Measurements from ENCODE around the gene PDP2.

Gene PDP2

DNA sequence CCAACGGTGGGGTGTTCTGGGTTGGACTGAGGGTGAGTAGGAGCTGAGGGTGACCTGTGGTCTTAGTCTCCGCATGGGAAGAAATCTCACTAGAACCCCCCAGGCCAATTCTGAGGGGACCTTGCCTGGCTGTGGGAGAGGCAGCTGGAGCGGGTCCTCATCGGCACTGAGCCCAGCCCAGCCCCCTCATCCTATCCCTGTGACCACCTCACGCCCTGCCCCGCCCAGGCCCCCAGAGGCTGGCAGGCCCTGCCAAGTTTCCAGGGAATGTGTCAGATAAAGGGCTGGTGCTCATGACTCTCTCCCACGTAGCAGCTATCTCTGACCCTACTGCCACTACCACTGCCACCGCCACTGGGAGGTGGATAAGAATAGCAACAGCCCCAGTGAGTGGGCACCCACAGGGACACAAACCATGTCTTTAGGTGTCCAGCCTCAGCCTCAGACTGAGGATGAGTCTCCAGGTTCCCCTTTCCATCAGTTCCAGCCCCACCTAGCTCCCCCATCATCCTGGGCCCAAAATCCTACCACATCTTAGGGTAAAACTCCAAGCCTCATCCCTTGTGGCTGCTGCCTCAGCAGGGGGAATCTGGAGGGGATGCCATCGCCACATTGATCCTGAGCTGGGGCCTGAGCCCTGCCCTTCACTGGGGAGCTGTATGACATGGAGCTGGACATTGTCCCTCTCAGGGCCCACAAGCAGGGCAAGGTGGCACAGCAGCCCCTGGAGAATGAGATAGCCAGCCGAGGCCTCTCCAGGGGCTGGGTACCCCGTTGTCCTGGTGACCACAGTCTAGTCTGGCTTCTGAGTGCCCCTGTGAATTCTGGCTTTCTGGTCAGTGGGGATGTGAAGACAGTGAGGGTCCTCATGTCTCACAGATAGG lies 23.5 kb downstream of the PDP2 start:
- no peak for DNase-seq (ENCODE audit: low spot score)

- no peak for DNase-seq (ENCODE audit: low spot score)
Observed at GRCh38 chr16:66904428-66904845, 24.1 kb downstream of the PDP2 start.

DNA sequence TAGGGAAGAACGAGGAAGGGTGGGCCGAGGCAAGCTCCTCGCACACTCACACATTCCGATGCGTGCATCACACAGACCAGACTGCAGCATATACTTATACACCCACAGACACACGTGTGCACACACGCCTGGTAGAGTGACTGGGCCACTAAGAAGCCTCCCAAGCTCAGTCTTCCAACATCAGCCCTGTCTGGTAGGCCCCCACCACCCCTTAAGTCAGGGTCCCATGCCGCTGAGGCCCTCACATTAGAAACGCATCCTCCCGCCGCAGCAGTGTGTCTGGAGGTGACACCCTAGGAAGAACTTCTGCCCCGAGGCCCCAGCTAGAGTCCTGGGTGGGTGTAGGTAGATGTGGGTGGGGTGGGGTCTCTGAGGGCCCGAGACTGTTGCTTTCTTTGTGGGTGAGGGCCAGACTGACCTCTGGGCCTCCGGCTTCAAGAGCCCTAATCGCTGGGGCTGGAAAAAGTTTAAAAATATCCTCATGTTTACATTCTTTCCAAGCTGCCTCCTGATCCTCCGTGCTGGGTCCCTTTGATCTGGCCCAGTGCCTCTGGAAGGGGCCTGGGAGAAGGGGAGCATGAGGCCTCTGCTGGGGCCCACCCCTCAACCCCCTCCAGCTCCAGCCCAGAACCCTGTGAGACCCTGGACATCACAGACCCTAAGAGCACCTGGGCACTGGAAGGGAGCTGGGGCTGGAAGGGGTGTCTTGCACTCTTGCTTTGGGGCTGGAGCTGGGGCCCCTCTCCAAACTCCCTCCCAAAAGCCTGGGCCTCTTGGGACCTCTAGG lies 24.7 kb downstream of the PDP2 start:
- DNase-seq (ENCODE audit: low spot score), result no peak

- DNase-seq (ENCODE audit: low spot score), result no peak
Observed at GRCh38 chr16:66905633-66906539, 25.6 kb downstream of the PDP2 start.

DNA sequence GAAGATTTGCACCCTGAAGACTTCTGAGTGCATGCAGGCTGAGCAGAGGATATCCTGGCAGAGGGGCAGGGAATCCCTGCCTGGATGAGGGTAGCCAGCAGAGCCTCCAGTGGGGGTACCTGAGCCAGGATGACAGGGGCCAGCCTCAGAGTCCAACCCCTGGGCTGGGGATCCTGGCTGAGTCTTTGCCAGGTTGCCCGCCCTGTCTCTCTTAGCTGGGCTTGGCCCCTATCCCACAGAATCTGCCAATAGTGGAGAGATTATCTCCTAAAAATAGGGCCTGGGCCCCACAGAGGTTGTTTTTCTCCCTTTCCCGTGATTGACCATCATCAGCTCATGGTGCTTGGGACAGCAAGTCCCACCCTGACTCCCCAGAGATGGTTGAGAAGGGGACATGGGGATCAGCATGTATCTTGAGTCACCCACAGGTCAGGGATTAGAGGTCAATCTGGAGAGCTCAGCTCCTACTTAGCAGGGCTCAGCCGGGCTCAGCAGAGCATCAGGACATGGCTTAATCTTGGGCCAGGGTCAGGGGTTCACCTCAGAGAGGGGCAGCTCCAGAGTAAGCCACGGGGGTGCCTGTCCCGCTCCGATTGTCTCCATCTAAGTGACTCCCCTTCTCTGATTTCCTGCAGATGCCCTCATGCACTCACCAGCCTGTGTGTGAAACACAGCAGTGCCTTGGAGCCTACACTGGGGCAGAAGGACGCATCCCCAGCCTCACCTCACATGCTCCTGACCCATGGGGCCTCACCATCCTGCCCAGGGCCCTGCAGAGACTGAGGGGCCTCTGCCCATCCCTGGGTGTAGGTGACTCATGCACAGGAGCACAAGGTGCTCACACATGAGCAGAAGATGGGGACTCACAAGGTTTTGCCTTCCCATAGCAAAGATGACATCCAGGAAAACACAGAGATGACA lies 26.9 kb downstream of the PDP2 start:
- DNase-seq (ENCODE audit: low spot score), result no peak

GRCh38 chr16:66908116-66908515 lies 27.8 kb downstream of the PDP2 start:
- DNase-seq (ENCODE audit: low spot score), result no peak

DNA sequence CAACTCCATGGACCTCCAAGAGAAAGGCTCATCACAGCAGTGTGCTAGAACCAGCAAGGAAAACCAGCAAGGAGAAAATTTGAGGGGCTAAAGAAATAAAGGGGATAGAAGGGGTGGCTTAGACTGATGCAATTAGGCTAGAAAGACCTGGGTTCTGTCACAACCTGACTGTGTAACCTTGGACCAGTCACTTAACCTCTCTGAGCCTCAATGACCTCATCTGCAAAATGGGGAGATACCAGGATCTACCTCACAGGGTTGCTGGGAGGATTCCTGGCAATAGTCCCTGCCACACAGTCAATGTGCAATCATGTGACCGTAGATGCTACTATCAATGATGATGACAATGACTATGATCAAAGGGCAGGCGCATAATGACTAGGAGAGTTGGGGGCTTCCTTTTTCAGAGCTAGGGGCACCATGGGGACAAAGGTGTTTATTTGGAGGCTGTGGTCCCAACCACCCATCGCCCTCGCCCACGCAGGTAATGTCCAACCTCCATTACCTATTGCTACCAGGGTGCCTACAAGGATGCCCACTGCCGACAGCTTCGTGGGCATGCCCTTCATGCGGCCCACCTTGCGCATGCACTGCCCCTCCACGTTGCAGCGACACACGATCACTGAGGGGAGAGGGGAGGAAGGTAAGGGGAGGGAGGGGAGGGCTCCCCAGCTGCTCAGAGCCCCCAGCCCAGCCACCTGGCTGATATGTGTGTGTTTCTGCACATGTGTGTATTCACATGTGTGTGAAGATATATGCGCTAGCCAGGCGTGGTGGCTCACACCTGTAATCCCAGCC lies 28.6 kb downstream of the PDP2 start:
- DNase-seq (ENCODE audit: low spot score), result no peak

DNA sequence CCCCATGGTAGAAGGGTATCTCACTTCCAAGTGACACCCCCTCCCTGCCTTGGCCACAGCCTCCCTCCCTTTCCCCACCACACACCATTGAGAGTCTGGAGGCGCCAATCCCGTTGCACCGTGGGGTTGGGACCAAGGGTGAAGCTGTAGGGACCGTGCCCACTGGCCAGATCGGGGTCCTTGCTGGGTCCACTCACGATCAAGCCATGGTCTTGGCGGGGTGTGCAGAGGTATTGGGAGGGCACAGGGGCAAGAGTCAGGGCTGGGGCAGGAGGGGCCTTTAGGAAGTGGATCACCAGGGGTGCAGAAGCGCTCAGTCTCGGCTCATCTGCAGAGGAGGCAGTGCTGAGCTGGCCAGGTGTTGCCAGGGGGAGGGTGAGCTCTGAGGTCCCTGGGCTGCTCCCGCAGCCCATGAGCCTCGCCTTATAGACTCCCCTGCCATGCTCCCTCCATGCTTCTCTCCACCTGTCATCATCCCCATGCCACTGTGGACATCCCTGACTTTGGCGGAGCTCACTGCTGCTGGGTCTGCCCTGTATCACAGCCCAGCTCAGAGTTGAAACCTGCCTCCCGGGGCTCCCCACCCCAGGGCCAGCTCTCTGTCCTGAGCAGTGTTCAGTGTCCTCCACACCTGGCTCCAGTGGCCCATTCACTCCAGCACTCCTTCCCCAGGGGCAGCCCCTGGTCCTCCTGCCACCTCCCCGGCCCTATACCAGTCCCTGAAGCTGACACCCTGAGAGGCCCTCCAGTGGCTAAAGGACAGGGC lies 30.0 kb downstream of the PDP2 start:
- no peak for DNase-seq (ENCODE audit: low spot score)

DNA sequence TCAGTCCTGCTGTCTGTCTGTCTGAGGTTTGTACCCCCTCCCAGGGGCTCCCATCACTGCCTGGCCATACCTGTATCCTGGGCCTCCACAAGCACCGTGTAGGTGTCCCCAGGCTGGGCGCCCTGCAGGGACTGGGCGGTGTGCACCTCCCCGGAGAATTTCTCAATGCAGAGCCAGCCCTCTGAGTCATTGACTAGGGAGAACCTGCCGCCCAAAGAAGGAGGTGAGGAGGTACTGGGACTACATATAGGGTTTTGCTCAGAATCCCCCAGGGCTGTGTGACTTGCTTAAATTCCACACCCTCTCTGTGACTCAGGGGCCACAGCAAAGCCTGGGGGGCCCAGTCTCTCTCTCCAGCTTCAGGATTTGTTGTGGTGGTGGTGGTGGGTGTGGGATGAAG lies 30.8 kb downstream of the PDP2 start:
- no peak for DNase-seq (ENCODE audit: low spot score)

DNA sequence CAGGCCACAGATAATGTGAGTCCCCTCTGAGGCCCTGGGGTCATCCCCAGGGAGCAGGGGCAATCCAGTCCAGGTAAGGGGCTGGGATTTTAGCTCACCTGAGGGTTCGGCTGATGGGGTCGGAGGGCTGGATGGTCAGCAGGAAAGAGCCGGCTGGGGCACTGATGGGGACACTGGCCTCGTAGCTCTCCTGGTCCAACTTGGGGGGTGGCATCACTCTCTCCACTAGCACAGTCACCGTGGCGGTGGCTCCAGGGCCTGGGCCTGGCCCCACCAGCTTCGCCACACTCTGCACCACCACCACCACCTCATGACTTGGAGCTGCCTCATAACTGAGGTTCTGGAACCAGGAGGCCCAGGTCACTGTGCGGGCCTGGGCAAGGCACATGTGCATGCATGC lies 31.5 kb downstream of the PDP2 start:
- no peak for DNase-seq (ENCODE audit: low spot score)

DNA sequence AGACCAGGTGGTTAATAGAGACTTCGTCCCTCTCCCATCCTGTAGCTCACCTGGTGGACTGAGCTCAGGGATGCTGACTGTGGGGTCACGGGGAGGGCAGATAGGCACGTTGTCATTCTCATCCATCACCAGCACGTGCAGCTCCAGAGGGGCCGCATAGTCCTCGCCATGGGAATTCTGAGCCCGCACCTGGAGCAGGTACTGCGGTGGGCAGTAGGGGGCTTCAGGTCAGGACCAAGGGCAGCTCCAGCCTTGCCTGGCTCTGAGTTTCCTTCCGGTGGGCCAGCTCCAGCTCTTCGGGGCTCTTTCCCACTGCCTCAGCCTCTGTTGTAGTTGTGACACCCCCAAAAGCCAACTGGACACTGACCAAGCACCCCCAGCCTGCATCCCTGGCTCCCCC lies 32.8 kb downstream of the PDP2 start:
- no peak for DNase-seq (ENCODE audit: low spot score)

DNA sequence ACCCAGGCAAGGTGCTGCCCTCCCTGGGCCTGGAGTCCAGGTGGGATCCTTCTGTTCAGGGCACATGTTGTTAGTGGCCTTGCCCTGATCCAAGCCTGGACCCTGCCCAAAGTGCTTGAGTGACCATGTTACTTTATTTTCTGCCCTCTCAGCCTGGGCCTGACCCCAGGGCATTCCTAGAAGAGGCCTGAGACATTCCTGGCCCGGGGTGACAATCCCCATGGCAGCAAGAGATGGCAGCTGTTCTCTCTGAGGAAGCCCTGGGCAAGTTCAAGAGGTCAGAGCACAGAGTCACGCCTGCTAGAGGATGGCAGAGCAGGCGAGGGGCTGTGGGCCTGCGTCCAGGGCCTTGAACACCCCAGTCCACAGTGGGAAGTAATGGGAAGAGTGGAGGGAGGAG lies 33.4 kb downstream of the PDP2 start:
- DNase-seq (ENCODE audit: low spot score), result no peak

GRCh38 chr16:66914541-66914940 lies 34.2 kb downstream of the PDP2 start:
- no peak for DNase-seq (ENCODE audit: low spot score)

GRCh38 chr16:66915041-66915440 lies 34.7 kb downstream of the PDP2 start:
- DNase-seq (ENCODE audit: low spot score), result no peak

DNA sequence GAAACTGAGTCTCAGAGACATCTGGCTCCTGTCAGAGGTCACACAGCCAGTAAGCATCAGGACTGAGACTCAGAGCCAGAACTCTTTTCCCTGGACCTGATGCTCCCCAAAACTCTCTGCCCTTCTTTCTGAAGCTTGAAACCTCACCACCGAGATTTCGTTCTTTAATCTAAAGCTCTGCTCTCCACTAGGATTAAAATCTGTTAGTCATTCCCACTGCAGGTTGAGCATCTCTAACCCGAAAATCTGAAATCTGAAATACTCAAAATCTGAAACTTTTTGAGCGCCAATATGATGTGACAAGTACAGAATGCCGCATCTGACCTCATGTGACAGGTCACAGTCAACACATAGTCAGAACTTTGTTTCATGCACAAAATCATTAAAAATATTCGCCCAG lies 36.2 kb downstream of the PDP2 start:
- DNase-seq (ENCODE audit: low spot score), result no peak

- no peak for DNase-seq (ENCODE audit: low spot score)
Observed at GRCh38 chr16:66917741-66918140, 37.4 kb downstream of the PDP2 start.

GRCh38 chr16:66918355-66918754 lies 38.0 kb downstream of the PDP2 start:
- no peak for DNase-seq (ENCODE audit: low spot score)

- DNase-seq (ENCODE audit: low spot score), result no peak
Observed at GRCh38 chr16:66918803-66919568, 38.7 kb downstream of the PDP2 start, which contains the start of gene CDH16. CDH16 (minus strand) TSS chr16:66918885; CDS start chr16:66918065, 820 bp downstream.

Data from AG08395 (cell line).